NCI-H2171 (cell line): ENCODE results near the gene TIGD1.

Source experiments
- DNase-seq: peaks from one replicate; lab custom pipeline; 2025; lab: John Stamatoyannopoulos, UW

Gene TIGD1

GRCh38 chr2:232501794-232502390 lies 48.5 kb downstream of the TIGD1 start:
- DNase-seq = no peak

- no peak for DNase-seq
These were observed 49.0 kb downstream of the TIGD1 start for GRCh38 chr2:232501331-232501771.

- no peak for DNase-seq
These were observed 51.9 kb downstream of the TIGD1 start for GRCh38 chr2:232498452-232498851.
